Activated CD4-positive, alpha-beta T cell treated with anti-CD3 and anti-CD28 coated beads for 24 hours (primary cell): ENCODE results near the gene PIR.

Source experiments
- DNase-seq, 2 donors: peaks; one replicate each; pipeline ENCODE4 v3.0.0-alpha.2; 2020; ENCODE audit warnings: low read depth in 2 of 2

Gene PIR

DNA sequence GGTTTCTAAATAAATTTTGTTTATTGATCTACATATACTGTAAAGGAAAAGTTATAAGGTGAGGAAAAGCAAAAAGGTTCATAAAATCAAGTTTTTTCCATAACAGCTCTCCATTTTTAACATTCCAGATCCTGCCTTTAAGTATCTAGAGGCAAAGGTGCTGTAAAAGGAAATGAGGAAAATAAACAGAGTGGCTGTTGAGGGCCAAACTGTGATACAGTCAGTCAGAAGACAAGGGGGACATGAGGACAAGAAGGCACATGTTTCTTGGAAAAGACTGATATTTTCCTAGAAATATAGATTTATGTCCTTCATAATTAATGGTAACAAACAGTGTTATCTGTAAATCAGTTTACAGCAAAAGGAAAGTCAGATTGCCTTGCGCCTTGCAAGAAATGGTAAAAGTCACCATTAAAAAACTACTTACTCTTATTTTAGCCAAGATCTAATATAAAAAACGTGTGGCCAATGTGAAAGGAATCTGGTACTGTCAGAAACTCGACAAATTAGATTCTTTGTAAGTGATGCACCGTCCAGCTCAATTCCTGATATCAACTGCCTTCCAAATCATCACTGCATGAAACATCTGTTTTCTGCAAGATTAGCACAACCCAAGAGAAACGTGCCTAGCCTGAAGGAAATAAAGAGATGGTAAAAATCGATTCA lies 75.0 kb downstream of the PIR start:
- no peak for DNase-seq

DNA sequence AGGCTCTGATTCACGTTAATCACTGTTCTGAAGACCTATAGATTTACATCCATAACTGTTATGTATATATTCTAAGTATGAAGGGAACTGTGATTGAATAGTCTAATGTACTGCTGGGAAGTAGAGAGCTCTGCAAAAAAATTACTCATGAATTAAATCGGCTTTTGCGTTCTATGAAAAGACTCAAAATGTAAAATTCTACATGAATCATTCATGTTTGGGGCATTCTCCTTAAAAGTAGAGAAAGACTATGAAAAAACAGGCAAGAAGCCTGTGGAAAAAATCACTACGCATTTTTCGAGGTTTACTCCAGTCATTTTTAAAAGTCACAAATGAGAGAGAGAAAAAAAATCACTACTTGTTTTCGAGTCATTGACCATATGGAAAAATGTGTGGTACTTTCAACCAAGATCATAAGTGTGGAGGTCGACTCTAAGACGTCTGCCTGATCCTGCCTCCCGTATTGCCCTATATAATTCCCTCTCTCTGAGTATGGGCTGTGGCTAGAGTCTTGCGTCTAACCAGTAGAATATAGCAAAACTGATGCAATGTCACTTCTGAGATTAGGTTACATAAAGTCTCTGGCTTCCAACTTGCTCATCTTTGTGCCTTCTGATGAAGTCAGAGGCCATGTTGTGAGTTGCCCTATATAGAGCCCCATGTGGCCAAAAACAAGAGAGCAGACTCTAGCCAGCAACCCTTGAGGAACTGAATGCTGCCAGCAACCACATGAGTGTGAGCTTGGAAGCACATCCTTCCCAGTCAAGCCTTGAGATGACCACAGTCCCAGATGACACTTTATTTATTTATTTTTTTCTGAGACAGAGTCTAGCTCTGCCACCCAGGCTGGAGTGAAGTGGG lies 76.8 kb downstream of the PIR start:
- DNase-seq = no peak

- DNase-seq = no peak
These were observed 80.0 kb downstream of the PIR start for GRCh38 chrX:15413101-15413500.

- no peak for DNase-seq
These were observed 82.2 kb downstream of the PIR start for GRCh38 chrX:15410947-15411346.

GRCh38 chrX:15410430-15410829 lies 82.7 kb downstream of the PIR start:
- DNase-seq = no peak

DNA sequence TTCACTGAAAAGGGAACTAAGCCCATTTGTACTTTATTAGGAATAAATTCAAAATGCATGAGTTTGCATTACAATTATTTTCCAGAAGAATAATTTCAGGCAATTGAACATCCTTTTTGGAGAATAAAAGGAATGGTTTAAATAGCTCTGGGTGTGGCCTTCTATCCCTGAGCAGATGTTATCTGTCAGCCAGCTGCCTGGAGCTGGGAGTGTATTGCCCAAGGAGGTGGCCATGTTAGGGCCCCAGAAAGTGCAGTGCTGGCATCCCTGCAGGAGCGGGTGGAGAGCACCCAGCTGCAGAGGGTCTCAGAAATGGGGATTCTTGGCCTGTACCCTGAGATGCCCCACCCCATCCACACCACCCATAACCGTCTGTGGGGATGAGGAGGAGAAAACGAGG lies 87.3 kb downstream of the PIR start:
- no peak for DNase-seq

DNA sequence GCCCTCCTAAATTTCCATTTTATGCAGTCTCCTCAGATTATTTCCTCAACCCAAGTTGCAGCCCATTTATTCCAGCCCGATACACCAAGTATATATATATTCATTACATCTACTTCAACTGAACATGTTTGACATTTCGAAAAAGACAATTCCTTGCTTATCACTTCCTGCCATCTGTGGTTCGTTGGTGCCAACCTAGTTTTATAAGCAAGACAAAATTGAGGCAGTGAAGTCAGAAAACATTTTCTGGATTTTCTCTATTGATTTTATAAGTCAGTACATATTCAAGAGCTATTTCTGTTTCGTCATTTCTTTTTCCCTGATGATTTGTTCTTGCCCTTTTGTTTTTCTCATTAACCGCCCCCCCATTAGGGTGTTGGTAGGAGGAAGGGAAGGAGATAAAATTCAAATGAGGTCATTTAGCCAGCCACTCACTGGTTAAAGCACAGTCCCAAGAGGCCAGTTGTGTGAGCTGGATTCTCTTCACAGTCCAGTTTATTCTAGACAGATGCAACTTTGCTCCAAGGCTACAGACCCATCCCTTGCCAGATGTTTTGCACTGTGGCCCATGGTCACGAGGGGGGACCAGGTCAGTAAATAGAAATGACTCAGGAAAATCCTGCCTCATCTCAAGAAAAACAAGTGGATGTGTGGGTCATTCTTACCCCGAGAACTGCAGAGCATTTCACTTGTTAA lies 88.6 kb downstream of the PIR start:
- DNase-seq = no peak

- DNase-seq = no peak
These were observed 91.8 kb downstream of the PIR start for GRCh38 chrX:15401378-15401777.

DNA sequence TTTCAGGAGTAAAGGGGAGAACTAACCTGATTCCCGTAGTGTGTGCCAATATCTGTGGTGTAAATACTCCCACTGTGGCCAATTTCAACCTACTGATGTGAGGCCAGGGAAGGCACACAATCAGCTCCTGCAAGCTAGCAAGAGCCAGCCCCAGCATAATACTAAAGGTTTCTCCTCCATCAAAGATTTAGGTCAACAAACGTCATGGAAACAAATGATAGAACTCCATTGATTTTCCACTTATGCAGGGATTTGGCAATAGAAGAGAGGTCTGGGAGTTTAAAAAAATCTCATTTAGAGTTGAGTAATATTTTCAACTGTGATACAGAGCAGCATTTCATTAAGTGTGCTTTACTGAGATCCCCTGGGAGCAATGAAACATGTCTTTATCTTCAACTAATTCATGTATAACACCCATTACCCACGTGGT lies 93.2 kb downstream of the PIR start:
- no peak for DNase-seq

DNA sequence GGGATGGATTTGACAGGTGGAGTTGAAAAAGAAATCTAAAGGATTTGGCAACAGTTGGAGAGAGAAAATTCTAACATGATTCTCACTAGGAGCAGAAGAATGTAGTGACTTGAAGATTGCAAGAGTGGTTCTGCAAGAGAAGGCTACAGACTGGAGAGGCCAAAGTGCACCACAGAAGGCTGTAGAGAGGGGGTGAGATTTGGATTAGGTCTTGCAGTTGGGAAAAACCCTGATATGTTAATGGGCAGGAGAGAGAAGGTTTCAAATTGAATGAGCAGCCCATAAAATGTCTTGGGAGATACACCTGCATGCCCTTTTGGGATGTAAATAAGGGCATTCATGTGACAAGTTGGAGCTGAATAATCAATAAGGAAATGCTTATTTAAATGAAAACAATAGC lies 94.3 kb downstream of the PIR start:
- DNase-seq = no peak

DNA sequence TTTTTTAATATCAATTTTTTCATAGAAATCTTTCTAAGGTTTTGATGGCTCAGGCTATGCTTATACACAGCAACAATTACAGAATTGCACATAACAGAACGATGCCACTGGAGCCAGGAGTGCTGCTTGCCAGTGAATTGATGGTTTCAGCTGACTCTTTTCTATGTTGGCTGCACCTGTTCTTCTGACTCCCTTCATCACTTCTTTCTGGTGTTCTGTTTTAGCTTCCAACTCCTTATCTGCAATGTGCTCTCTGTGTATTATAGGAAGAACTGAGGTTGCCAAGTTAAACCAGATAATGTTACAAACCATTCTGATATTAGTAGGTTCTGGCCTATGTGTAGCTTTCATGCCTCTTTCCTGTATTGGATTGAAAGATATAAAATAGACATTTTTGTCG lies 97.3 kb downstream of the PIR start:
- DNase-seq = no peak

DNA sequence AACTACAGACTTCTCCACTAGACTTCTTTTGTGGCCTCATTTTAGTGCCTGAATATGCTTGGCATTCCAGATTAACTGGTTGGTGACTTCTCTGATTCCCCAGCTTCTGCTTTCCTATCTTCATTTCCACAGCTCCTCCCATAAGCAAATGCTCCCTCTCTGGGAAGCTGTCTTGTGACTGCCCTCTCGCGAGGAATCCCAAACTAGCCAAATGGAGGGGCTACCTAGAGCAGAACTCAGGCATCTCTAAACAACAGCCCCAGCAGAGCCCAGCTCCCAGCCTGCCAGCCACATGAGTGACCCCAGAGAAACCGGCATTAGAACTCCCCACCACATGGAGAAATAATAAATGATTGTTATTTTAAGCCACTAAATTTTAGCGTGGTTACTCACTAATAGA lies 101.3 kb downstream of the PIR start:
- DNase-seq = no peak

DNA sequence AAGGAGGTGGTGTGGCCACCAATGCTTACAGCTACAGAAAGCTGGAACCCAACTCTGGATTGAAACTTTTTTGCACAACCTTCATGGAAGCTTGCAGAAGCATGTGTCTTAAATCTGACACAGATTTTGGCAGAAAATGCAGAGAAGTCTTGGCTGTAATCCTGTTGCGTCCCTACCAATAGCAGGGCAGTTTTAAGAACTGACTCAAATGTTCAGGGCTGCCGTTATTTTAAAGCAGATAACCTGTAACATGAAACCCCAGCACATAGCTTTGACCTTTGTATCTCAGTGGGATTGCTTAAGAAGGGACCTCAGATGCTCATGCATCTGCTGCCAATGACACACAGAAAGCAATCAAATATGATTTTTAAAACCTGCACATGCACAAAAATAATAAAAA lies 108.8 kb downstream of the PIR start, which contains the start of gene VEGFD:
Gene VEGFD (minus strand): TSS at position 110 of the 400 bp plus-strand sequence. CDS start 467 bp downstream, outside the sequence.
- no peak for DNase-seq

DNA sequence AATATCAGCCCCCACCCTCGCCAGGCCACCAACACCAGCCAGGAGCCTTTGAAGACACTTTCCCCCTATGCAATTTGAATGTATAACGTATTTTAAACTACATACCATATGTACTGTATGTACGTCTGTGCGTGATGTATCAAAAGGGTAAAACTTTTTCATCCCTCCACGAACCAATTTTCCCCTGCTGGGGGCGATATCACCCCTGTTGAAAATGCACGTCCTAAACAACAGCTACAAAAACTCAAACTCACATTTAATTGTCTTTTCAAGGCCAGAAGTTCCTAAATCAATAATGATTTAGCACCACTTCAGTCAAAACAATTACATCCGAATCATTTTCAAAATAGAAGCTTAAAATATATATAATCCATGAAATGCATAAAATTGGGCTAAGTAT lies 110.3 kb downstream of the PIR start:
- no peak for DNase-seq

GRCh38 chrX:15376956-15377355 lies 116.2 kb downstream of the PIR start:
- DNase-seq = no peak

GRCh38 chrX:15373976-15374375 lies 119.2 kb downstream of the PIR start:
- DNase-seq = no peak

- DNase-seq = no peak
These were observed 126.4 kb downstream of the PIR start for GRCh38 chrX:15366506-15367352.

GRCh38 chrX:15359701-15360100 lies 133.4 kb downstream of the PIR start:
- no peak for DNase-seq

GRCh38 chrX:15358533-15358932 lies 134.6 kb downstream of the PIR start:
- no peak for DNase-seq

GRCh38 chrX:15356444-15356843 lies 136.7 kb downstream of the PIR start:
- no peak for DNase-seq

- no peak for DNase-seq
These were observed 142.7 kb downstream of the PIR start for GRCh38 chrX:15350329-15350996.
